CD4-positive, alpha-beta T cell treated with Interleukin-4 for 4 hours (primary cell): ENCODE measurements around the gene ODAD4.
"Not testable (repeated sequence)": the region's sequence is repeated elsewhere in the genome, so short reads cannot be mapped to it uniquely, and the experiment has no call there.

Source experiments
- DNase-seq: peaks from one replicate; pipeline ENCODE4 v3.0.0-alpha.2; 2020

Gene ODAD4

DNA sequence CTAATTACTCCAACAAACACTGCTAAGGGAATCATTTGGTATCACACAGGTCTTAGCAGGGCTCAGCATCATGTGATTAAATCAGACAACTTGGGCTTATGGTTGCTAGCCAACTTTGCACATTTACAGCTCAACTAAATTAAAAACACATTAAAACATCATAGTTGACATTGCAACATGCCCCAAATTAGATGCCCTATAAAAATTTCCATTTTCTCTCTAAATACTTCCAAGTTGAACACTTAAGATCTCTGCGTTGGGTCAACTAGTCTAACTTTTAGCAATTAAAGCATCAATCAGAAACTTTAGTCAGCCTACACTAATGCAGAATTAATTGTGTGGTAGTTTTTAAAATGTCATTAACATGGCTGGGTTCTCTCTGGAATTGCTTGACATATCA, 74.7 kb downstream of the ODAD4 start:
- DNase-seq: no peak

GRCh38 chr17:42009170-42009569, 78.8 kb downstream of the ODAD4 start:
- DNase-seq: no peak

- not testable (repeated sequence) for DNase-seq
Observed at GRCh38 chr17:42010266-42010680, 79.9 kb downstream of the ODAD4 start.

DNA sequence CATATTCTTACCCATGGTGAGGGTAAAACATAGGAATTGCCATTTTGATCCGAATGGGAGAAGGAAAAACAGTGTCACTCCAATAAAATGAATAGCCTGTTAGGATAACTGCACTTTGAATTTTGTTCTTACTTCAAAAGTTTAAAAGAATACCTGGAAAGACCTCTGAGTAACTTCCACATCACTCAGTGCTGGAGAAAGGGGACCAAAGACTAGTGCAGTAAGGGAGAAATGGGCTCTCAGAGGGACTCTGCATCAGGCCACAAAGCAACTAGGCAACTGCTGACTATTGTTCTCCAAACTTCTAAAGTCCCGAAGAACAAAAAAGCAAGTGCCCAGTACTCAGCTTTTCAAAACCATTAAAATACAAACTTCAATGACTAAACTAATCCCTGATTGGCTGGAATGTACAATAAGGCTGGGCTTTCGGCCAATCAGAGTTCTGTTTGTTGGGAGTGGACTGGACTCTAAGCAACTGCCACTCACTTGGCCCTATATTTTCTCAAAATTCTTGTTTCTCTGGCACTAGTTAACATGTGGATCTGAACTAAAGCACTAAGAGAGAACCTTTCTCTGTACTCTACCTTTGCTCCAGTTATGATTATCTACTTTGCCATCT, 80.6 kb downstream of the ODAD4 start:
- no peak for DNase-seq

- not testable (repeated sequence) for DNase-seq
Observed at GRCh38 chr17:42012363-42012762, 81.9 kb downstream of the ODAD4 start.

- DNase-seq: not testable (repeated sequence)
Observed at GRCh38 chr17:42013740-42014139, 83.3 kb downstream of the ODAD4 start.
